PFSK-1 (cell line): ENCODE measurements around the gene CLEC5A.

ENCODE experiments used
- FOXP2 ChIP-seq: optimal IDR thresholded peaks from 2 replicates; pipeline ENCODE3; 2011; ENCODE audit warnings: borderline replicate concordance, control low read depth, inconsistent platforms; ENCODE audit not compliant: insufficient read depth; ENCODE audit errors: extremely low read length, extremely low read depth
- POLR2AphosphoS5 ChIP-seq: IDR thresholded peaks from 2 replicates; pipeline ENCODE4 v1.6.1; 2012; ENCODE audit warnings: low read depth, mild to moderate bottlenecking, control low read depth, low read length, moderate library complexity
- SIN3A ChIP-seq: IDR thresholded peaks from 2 replicates; pipeline ENCODE4 v1.6.1; 2012; ENCODE audit warnings: mild to moderate bottlenecking, low read length, moderate library complexity, borderline replicate concordance; ENCODE audit not compliant: insufficient read depth
- TAF1 ChIP-seq: IDR thresholded peaks from 2 replicates; pipeline ENCODE4 v1.6.1; 2012; ENCODE audit warnings: low read length, control low read depth, borderline replicate concordance; ENCODE audit not compliant: insufficient read depth
- TF ChIP-seq, protein P1 (sequence below), 2 experiments: IDR thresholded peaks; 2 replicates each; pipeline versions ENCODE4 v1.6.1 to v1.8.0; 2011 to 2012; ENCODE audit warnings: low read depth in 2 of 2, low read length in 2 of 2, control low read depth in 1 of 2, inconsistent platforms in 1 of 2, mild to moderate bottlenecking in 1 of 2, moderate library complexity in 1 of 2; ENCODE audit not compliant: insufficient read depth in 1 of 2

CLEC5A gene

DNA sequence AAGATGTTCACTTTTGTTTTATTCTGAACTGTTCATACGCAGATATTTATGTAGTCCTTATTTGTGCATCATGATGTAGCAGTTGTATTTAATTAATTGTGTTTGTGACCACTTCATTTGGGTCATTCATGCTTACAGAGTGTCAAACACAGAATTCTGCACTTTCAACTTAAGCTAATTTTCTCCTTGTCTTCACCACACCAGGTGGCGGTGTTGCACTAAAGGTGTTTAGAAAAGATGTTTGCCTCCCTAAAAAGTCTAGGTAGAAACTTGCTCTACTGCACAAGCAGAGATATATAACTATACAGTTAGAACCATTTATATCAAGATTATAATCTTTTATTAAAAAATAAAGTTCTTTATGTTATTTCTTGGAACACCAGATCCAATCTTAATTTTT is 28.1 kb upstream of the CLEC5A start:
- TF ChIP-seq FOXP2 (no peak), POLR2AphosphoS5 (no peak), SIN3A (no peak), TAF1 (no peak)
- TF ChIP-seq, protein P1, sequence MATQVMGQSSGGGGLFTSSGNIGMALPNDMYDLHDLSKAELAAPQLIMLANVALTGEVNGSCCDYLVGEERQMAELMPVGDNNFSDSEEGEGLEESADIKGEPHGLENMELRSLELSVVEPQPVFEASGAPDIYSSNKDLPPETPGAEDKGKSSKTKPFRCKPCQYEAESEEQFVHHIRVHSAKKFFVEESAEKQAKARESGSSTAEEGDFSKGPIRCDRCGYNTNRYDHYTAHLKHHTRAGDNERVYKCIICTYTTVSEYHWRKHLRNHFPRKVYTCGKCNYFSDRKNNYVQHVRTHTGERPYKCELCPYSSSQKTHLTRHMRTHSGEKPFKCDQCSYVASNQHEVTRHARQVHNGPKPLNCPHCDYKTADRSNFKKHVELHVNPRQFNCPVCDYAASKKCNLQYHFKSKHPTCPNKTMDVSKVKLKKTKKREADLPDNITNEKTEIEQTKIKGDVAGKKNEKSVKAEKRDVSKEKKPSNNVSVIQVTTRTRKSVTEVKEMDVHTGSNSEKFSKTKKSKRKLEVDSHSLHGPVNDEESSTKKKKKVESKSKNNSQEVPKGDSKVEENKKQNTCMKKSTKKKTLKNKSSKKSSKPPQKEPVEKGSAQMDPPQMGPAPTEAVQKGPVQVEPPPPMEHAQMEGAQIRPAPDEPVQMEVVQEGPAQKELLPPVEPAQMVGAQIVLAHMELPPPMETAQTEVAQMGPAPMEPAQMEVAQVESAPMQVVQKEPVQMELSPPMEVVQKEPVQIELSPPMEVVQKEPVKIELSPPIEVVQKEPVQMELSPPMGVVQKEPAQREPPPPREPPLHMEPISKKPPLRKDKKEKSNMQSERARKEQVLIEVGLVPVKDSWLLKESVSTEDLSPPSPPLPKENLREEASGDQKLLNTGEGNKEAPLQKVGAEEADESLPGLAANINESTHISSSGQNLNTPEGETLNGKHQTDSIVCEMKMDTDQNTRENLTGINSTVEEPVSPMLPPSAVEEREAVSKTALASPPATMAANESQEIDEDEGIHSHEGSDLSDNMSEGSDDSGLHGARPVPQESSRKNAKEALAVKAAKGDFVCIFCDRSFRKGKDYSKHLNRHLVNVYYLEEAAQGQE (IDR thresholded peaks at IDR 0.05; ENCODE audit: insufficient read depth in 1 of 2, low read depth in 2 of 2, low read length in 2 of 2): no peak

DNA sequence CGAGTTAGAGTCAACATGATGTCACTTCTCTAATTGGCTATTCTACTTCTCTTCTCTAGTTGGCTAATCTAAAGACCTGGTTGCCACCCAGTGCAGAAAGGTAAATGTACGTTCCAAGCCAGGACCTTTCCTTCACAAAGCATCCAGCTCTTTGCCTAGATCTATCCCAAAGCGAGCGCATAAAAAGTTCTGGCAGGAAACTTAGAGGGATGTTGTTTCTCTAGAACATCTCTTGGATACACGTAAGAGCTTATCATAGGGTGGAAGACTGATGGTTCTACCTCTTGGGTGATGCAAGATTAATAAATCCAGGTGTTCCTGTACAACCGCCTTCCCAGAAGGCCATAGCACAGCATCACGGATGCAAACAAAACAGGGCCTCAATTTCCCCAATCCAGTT is 26.9 kb upstream of the CLEC5A start, which contains the start of gene TAS2R38:
Gene TAS2R38, minus strand, starts transcription at position 101 of the 400 bp plus-strand sequence. Its CDS starts 84 bp downstream, at position 17.
- TF ChIP-seq SIN3A (no peak), POLR2AphosphoS5 (no peak), FOXP2 (no peak), TAF1 (no peak)
- TF ChIP-seq, protein P1 (IDR thresholded peaks at IDR 0.05; ENCODE audit: insufficient read depth in 1 of 2, low read depth in 2 of 2, low read length in 2 of 2): no peak

DNA sequence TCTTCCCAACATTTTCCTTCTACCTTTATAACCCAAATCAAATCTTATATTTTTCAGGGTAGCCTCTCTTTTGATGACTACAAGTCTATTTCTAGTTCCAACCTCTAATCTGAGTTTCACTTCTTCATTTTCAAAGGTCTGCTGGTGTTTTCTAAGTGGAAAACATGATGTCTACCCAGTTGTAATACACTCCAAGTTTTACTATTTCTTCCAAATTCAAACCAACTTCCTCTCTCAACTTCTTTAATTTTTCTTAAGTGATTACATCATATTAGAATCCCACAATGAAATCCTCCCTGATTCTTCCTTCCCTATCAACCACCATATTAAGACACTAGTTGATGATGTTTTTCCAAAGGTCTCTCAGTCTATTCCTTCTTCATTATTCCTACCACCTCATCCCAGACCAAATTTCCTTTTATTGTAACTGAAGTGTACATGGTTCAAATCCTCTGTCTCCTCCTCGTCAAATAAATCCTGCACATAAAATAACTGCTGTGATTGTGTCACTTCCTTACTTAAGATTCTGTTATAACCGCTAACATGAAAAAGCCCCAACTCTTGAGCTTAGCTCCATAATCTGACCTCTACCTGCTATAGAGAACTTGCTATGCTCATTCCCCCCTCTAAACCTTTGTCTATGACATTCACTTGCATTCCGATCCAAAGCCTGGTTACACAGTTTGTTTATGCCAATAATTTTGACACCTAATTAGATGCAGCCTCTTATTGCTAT is 14.1 kb upstream of the CLEC5A start:
- TF ChIP-seq POLR2AphosphoS5: no peak
- TF ChIP-seq TAF1: no peak
- TF ChIP-seq, protein P1 (IDR thresholded peaks at IDR 0.05; ENCODE audit: insufficient read depth in 1 of 2, low read depth in 2 of 2, low read length in 2 of 2): no peak
- TF ChIP-seq FOXP2: no peak
- no peak for TF ChIP-seq SIN3A

DNA sequence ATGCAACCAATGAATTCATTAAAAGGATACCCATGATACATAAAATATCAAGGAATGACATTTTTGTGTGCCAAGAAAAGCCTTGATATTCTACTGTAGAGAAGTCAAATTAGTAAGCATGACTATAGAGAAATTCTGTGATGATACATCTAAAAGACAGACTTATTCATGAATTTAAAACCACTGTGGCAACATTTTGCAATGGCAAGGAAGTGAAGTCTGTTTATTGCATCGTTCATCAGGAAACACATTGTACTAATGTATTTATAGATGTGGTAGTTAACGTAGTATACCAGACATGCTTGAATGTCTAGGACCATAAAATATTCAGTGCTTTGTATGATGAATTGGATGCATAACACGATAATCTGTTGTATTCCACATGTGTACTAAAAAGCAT is 9.3 kb upstream of the CLEC5A start:
- TF ChIP-seq TAF1: no peak

DNA sequence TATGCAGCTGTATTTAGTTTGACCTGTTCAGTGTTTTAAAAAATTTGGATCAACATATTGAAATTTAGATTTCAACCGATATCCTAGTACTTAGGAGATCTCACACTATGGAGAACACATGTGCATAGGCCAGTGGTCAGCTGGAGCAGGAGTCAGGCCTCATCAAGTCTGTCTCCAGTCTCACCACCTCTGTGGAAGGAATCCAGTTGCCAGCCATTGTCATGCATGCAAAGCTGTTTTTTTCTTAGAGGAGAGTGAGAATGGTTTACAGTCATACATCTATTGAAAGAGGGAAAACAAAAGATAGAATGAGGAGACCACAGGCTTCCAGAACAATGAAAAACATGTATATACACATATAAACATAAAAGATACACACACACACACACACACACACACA is 7.6 kb upstream of the CLEC5A start:
- no peak for TF ChIP-seq SIN3A
- TF ChIP-seq POLR2AphosphoS5: no peak
- TF ChIP-seq FOXP2: no peak
- TF ChIP-seq, protein P1 (IDR thresholded peaks at IDR 0.05; ENCODE audit: insufficient read depth in 1 of 2, low read depth in 2 of 2, low read length in 2 of 2): no peak
- no peak for TF ChIP-seq TAF1
